ENCODE results near the gene TANK.
"Not testable (repeated sequence)": the region's sequence is repeated elsewhere in the genome, so short reads cannot be mapped to it uniquely, and the experiment has no call there.

DNA sequence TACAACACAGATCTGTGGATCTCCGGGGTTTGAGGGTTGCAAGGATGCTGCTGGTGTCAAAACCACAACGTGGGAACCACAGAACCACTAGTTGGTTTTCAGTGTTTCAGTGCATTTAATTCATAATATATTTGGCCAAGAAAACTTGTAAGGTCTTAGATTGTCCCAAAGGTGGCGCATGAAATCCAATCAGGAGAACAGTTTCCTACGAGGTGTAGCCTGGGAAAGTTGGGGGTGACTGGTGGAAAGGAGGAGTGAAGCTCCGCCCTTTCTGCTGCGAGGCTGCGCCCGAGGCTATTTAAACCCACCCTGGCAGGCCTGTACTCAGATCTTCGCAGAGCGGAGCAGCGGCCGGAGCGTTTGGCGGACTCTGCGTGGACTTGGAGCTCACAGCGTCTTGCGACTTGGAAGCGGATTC, 120.7 kb downstream of the TANK start:
- TF ChIP-seq, protein P1, sequence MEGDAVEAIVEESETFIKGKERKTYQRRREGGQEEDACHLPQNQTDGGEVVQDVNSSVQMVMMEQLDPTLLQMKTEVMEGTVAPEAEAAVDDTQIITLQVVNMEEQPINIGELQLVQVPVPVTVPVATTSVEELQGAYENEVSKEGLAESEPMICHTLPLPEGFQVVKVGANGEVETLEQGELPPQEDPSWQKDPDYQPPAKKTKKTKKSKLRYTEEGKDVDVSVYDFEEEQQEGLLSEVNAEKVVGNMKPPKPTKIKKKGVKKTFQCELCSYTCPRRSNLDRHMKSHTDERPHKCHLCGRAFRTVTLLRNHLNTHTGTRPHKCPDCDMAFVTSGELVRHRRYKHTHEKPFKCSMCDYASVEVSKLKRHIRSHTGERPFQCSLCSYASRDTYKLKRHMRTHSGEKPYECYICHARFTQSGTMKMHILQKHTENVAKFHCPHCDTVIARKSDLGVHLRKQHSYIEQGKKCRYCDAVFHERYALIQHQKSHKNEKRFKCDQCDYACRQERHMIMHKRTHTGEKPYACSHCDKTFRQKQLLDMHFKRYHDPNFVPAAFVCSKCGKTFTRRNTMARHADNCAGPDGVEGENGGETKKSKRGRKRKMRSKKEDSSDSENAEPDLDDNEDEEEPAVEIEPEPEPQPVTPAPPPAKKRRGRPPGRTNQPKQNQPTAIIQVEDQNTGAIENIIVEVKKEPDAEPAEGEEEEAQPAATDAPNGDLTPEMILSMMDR (IDR thresholded peaks at IDR 0.05), result not testable (repeated sequence)
- not testable (repeated sequence) for TF ChIP-seq POLR2A (IDR thresholded peaks at IDR 0.05)
